ENCODE measurements around the gene SIT1. TPM values are rescaled to one million over a fixed set of nuclear protein-coding genes. Genes with fewer than 3 reads are reported as not detected.
A peak's percentile ranks its signal among the peaks of the same experiment; 100 is the strongest.

SIT1 gene
- total RNA-seq, 4 donors from 2014 or later: 0.74 to 5.2 (median 1.1) TPM

GRCh38 chr9:35691757-35692301, 41.1 kb upstream of the SIT1 start:
- no peak for DNase-seq (ENCODE audit: low spot score)
- no peak for TF ChIP-seq CTCF (IDR thresholded peaks at IDR 0.05)
- ATAC-seq (ENCODE audit: low FRiP score): no peak

- no peak for TF ChIP-seq CTCF (IDR thresholded peaks at IDR 0.05)
- DNase-seq (ENCODE audit: low spot score) (no peak), ATAC-seq (ENCODE audit: low FRiP score) (peak; percentile 15)
Measured at GRCh38 chr9:35691334-35691650, 40.6 kb upstream of the SIT1 start.

- ATAC-seq (ENCODE audit: low FRiP score) (peak; percentile 52), DNase-seq (ENCODE audit: low spot score) (peak; percentile 59)
- no peak for TF ChIP-seq CTCF (IDR thresholded peaks at IDR 0.05)
Measured at GRCh38 chr9:35690614-35691333, 40.0 kb upstream of the SIT1 start.

GRCh38 chr9:35690294-35690613, 39.5 kb upstream of the SIT1 start:
- DNase-seq (ENCODE audit: low spot score) (no peak), ATAC-seq (ENCODE audit: low FRiP score) (peak; percentile 1)
- no peak for TF ChIP-seq CTCF (IDR thresholded peaks at IDR 0.05)

GRCh38 chr9:35689542-35690293, 39.0 kb upstream of the SIT1 start, which contains the start of gene TPM2:
Gene TPM2 (minus strand): TSS chr9:35689925. CDS start chr9:35689817, 108 bp downstream.
- DNase-seq (ENCODE audit: low spot score) (no peak), ATAC-seq (ENCODE audit: low FRiP score) (peak; percentile 30)
- no peak for TF ChIP-seq CTCF (IDR thresholded peaks at IDR 0.05)

GRCh38 chr9:35688558-35689541, 38.1 kb upstream of the SIT1 start:
- DNase-seq (ENCODE audit: low spot score) (no peak), ATAC-seq (ENCODE audit: low FRiP score) (peak; percentile 60)
- no peak for TF ChIP-seq CTCF (IDR thresholded peaks at IDR 0.05)

Data from omental fat pad (tissue), 4 donors.